ENCODE results near the gene DDX6.

Gene DDX6

DNA sequence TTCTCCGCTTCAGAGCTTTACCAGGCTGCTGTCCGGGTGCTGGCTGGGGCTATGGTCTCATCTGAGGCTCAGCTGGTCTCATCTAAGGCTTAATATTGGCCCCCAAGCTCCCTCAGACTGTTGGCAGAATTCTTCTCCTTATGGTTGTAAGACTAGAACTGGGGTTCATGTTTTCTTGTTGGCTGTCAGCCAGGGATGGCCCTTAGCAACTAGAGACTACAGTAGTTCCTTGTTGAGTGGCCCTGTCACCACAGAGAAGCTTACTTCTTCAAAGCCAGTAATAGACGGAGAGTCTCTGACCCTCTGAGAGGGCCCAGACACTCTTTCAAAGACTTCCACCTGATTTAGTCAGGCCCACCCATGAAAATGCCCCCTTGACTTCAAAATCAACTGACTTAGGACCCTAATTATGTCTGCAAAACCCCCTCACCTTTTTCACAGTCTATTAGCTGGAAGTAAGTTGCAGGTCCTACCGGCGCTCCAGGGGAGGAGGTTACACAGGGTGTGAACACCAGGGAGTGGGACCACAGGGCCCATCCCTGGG is 87.3 kb downstream of the DDX6 start:
- peaks cover 3% of the 10 kb centered on the region for H3K9me3 Mint-ChIP-seq
- no peaks in the 10 kb centered on the region for H3K27me3 Mint-ChIP-seq
- H3K36me3 Mint-ChIP-seq = peaks cover 2% of the 10 kb centered on the region
- peak overlapping the region; percentile 41 for H3K27ac Mint-ChIP-seq
- peaks cover 62% of the 10 kb centered on the region for H3K4me1 Mint-ChIP-seq
- no peak overlapping the region for H3K4me3 Mint-ChIP-seq

DNA sequence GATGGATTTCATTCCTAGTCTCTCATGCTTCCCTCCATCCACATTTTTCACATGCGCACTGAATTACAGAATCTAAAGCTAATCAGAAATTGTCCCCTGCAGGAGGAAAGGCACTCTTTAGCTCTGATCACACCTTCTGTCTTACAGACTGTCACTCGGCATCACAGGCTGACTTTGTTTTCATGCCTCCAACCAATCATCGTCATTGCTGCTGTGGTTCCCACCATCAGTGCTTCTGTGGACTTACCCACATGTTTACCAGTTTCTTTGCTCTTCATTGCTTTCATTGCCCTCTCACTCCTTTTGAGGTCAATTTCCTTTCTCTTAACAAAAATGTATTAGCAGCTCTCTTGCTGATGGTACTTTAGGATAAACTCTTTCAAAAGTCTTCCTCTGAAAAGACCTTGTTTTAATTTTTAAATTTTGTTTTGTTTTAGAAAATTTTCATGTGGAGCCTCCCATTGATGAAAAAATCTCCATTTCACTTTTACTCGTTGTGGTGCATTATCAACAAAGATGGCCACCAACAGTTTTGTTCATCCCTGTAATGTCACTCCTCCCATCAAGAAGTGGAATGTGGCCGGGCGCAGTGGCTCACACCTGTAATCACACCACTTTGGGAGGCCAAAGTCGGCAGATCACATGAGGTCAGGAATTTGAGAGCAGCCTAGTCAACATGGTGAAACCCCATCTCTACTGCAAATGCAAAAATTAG is 91.3 kb downstream of the DDX6 start:
- peaks cover 74% of the 10 kb centered on the region for H3K4me1 Mint-ChIP-seq
- H3K27me3 Mint-ChIP-seq = no peaks in the 10 kb centered on the region
- peaks cover 3% of the 10 kb centered on the region for H3K9me3 Mint-ChIP-seq
- peak overlapping the region; percentile 61 for H3K4me3 Mint-ChIP-seq
- peaks cover 2% of the 10 kb centered on the region for H3K36me3 Mint-ChIP-seq
- H3K27ac Mint-ChIP-seq = peak overlapping the region; percentile 92
